ENCODE results near the gene CDK10. TPM values are rescaled to one million over a fixed set of nuclear protein-coding genes. Genes with fewer than 3 reads are reported as not detected.

The CDK10 gene
- total RNA-seq, 2 donors from 2014 or later, result 47.5 to 105 TPM

GRCh38 chr16:89732918-89733242 is 46.4 kb downstream of the CDK10 start:
- no peak overlapping the region for H3K4me3 ChIP-seq
- DNase-seq (no peak), ATAC-seq (no peak)
- intact Hi-C loops (cut with DNase I), result no loop called here
- no peaks in the 10 kb centered on the region for H3K4me1 ChIP-seq
- H3K9me3 ChIP-seq, result no peaks in the 10 kb centered on the region
- no peaks in the 10 kb centered on the region for H3K27me3 ChIP-seq
- WGBS, 2 donors, result 89 to 93% methylated on average over 9 of the region's 9 CpGs
- no peak for TF ChIP-seq POLR2A (IDR thresholded peaks at IDR 0.05)
- H3K36me3 ChIP-seq (replicated peaks in 1 of 2; ENCODE audit: insufficient read depth in 1 of 2, low read depth in 2 of 2), result peaks cover 22 to 42% of the 10 kb centered on the region in 2 donors
- H3K27ac ChIP-seq, result no peak overlapping the region

GRCh38 chr16:89733322-89733721 is 46.8 kb downstream of the CDK10 start:
- intact Hi-C loops (cut with DNase I), result no loop called here
- H3K36me3 ChIP-seq (replicated peaks in 1 of 2; ENCODE audit: insufficient read depth in 1 of 2, low read depth in 2 of 2), result peaks cover 22 to 45% of the 10 kb centered on the region in 2 donors
- no peak overlapping the region for H3K27ac ChIP-seq
- DNase-seq, result no peak
- no peaks in the 10 kb centered on the region for H3K4me1 ChIP-seq
- 89 to 96% methylated on average over 15 to 17 of the region's 17 CpGs for WGBS, 2 donors
- ATAC-seq, result no peak
- H3K9me3 ChIP-seq, result no peaks in the 10 kb centered on the region
- TF ChIP-seq POLR2A (IDR thresholded peaks at IDR 0.05) (no peak), CTCF (IDR thresholded peaks at IDR 0.05) (no peak)
- H3K4me3 ChIP-seq, result no peak overlapping the region
- no peaks in the 10 kb centered on the region for H3K27me3 ChIP-seq

- H3K4me1 ChIP-seq, result no peaks in the 10 kb centered on the region
- ATAC-seq (no peak), DNase-seq (no peak)
- TF ChIP-seq POLR2A (IDR thresholded peaks at IDR 0.05) (no peak), CTCF (IDR thresholded peaks at IDR 0.05) (no peak)
- WGBS, 2 donors, result 91 to 92% methylated on average over 19 to 21 of the region's 21 CpGs
- H3K27me3 ChIP-seq, result no peaks in the 10 kb centered on the region
- intact Hi-C loops (cut with DNase I), result no loop called here
- H3K36me3 ChIP-seq (replicated peaks in 1 of 2; ENCODE audit: insufficient read depth in 1 of 2, low read depth in 2 of 2), result peaks cover 22 to 50% of the 10 kb centered on the region in 2 donors
- no peak overlapping the region for H3K4me3 ChIP-seq
- no peaks in the 10 kb centered on the region for H3K9me3 ChIP-seq
- H3K27ac ChIP-seq, result no peak overlapping the region
These were observed 47.3 kb downstream of the CDK10 start for GRCh38 chr16:89733792-89734191.

- no peaks in the 10 kb centered on the region for H3K9me3 ChIP-seq
- intact Hi-C loops (cut with DNase I), result no loop called here
- 91 to 100% methylated on average over 2 of the region's 3 CpGs for WGBS, 2 donors
- DNase-seq, result no peak
- no peak for TF ChIP-seq POLR2A (IDR thresholded peaks at IDR 0.05)
- ATAC-seq, result no peak
- no peaks in the 10 kb centered on the region for H3K4me1 ChIP-seq
- no peak overlapping the region for H3K27ac ChIP-seq
- no peak overlapping the region for H3K4me3 ChIP-seq
- H3K36me3 ChIP-seq (replicated peaks in 1 of 2; ENCODE audit: insufficient read depth in 1 of 2, low read depth in 2 of 2), result peaks cover 11 to 49% of the 10 kb centered on the region in 2 donors
- H3K27me3 ChIP-seq, result no peaks in the 10 kb centered on the region
These were observed 50.1 kb downstream of the CDK10 start for GRCh38 chr16:89736554-89736953.

- Histone ChIP-seq H3K4me3 (no peak overlapping the region), H3K36me3 (replicated peaks in 1 of 2; ENCODE audit: insufficient read depth in 1 of 2, low read depth in 2 of 2) (peaks cover 11 to 46% of the 10 kb centered on the region in 2 donors), H3K9me3 (no peaks in the 10 kb centered on the region), H3K27ac (no peak overlapping the region), H3K27me3 (no peaks in the 10 kb centered on the region), H3K4me1 (no peaks in the 10 kb centered on the region)
- intact Hi-C loops (cut with DNase I), result no loop called here
- 87 to 89% methylated on average over 19 to 20 of the region's 20 CpGs for WGBS, 2 donors
- ATAC-seq, result no peak
- no peak for DNase-seq
- no peak for TF ChIP-seq CTCF (IDR thresholded peaks at IDR 0.05)
- no peak for TF ChIP-seq POLR2A (IDR thresholded peaks at IDR 0.05)
These were observed 51.0 kb downstream of the CDK10 start for GRCh38 chr16:89737341-89738071.

- H3K9me3 ChIP-seq, result no peaks in the 10 kb centered on the region
- WGBS, 2 donors, result 87 to 100% methylated on average over 7 to 14 of the region's 14 CpGs
- no peaks in the 10 kb centered on the region for H3K27me3 ChIP-seq
- ATAC-seq (no peak), DNase-seq (no peak)
- TF ChIP-seq CTCF (IDR thresholded peaks at IDR 0.05) (no peak), POLR2A (IDR thresholded peaks at IDR 0.05) (no peak)
- no peaks in the 10 kb centered on the region for H3K4me1 ChIP-seq
- H3K27ac ChIP-seq, result no peak overlapping the region
- intact Hi-C loops (cut with DNase I), result no loop called here
- H3K4me3 ChIP-seq, result no peak overlapping the region
- peaks cover 11 to 46% of the 10 kb centered on the region in 2 donors for H3K36me3 ChIP-seq (replicated peaks in 1 of 2; ENCODE audit: insufficient read depth in 1 of 2, low read depth in 2 of 2)
These were observed 51.5 kb downstream of the CDK10 start for GRCh38 chr16:89738072-89738377.
